Measurements from ENCODE around the gene RGR.

RGR gene

DNA sequence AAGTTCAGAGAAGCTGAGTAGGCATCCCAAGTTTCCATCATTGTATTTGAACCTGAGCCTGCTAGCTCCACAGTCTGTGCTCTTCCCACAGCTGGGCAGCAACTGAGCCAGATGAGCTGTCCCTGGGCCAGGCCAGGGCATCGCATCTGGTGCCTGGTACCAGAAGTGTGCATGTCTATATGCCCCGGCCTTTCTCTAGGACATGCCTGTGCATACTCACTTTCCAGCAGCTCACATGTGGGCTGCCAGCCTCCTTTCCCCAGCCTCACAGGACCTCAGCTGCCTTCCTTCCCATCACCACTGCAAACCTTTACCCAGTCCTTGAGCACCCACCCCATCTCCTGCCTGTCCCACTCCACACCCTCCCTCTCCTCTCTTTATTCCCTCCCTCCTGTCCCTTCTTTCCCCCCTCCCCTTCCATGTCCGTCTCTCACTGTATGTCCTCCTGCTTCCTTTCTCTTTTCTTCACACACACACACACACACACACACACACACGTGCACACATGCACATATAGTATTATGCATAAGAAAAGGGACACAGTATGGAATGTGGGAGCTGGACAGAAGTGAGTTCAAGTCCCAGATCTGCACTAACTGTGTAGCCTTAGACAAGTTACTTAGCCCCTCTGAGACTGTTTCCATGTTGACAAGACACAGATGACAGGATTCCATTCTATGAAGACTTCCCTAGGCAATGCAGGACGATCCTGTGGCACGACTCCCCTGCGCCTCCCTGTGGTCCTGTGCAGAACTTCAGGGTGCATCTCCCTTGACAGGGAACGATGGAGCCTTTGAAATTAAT, 39.6 kb upstream of the RGR start:
- no peaks in the 10 kb centered on the region for H3K36me3 ChIP-seq (ENCODE audit: insufficient read depth, low read length)
- peaks cover 23% of the 10 kb centered on the region for H3K27me3 ChIP-seq (ENCODE audit: control insufficient read depth, insufficient read depth, low read length)
- no peaks in the 10 kb centered on the region for H3K9me3 ChIP-seq (replicated peaks; ENCODE audit: low read length)
- no peak overlapping the region for H3K9ac ChIP-seq (ENCODE audit: low read depth, low read length)
- no peak overlapping the region for H3K4me2 ChIP-seq (ENCODE audit: low read length)
- H3K4me1 ChIP-seq (ENCODE audit: control insufficient read depth, insufficient read depth, low read length), result no peaks in the 10 kb centered on the region
- H3K4me3 ChIP-seq (ENCODE audit: low read length), result no peak overlapping the region

DNA sequence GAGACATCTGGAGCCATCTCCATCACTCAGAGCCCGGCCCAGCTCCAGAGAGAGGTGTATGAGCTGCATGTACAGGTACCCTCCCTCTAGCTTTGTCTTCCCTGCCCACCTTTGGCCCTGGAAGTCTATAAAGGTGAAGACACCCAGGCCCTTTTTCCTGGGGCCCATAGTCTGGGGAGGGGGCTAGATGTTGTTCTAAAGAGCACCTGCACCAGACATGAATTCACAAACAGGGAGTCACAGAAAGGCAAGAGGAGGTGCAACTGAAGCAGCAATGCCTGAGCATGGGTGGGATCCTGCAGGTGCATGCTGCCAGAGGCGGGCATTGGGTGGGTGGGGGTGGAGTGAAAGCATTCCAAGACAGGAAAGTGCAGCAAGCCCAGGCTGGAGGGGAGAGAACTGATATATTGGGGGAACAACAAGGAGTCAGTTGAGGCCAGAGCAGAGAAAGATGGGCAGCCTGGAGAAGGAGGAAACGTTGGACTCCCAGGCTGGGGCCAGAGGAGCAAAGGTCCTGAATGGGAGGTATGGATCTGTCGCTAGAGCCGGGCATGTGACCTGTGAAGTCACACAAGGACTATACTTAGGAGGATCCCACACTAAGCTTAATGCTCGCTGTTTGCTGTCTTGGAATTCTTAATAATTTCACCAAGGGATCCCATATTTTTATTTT, 38.9 kb upstream of the RGR start:
- Histone ChIP-seq H3K4me1 (ENCODE audit: control insufficient read depth, insufficient read depth, low read length) (no peaks in the 10 kb centered on the region), H3K9me3 (replicated peaks; ENCODE audit: low read length) (no peaks in the 10 kb centered on the region), H3K9ac (ENCODE audit: low read depth, low read length) (no peak overlapping the region), H3K4me3 (ENCODE audit: low read length) (no peak overlapping the region), H3K27me3 (ENCODE audit: control insufficient read depth, insufficient read depth, low read length) (peaks cover 18% of the 10 kb centered on the region), H3K4me2 (ENCODE audit: low read length) (no peak overlapping the region), H3K36me3 (ENCODE audit: insufficient read depth, low read length) (no peaks in the 10 kb centered on the region)

DNA sequence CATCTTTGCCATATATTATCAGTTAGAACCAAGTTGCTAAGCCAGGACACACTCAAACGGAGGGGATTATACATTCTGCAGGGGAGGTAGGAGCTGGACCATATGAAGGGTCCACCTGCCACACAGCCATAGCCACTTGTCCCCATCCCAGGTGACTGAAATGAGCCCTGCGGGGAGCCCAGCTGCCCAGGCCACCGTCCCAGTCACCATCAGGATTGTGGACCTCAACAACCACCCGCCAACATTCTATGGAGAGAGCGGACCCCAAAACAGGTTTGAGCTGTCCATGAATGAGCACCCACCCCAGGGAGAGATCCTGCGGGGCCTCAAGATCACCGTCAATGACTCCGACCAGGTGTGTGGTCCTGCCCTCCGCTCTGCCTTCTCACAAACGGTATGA, 36.8 kb upstream of the RGR start:
- H3K4me1 ChIP-seq (ENCODE audit: control insufficient read depth, insufficient read depth, low read length), result no peaks in the 10 kb centered on the region
- no peaks in the 10 kb centered on the region for H3K9me3 ChIP-seq (replicated peaks; ENCODE audit: low read length)

DNA sequence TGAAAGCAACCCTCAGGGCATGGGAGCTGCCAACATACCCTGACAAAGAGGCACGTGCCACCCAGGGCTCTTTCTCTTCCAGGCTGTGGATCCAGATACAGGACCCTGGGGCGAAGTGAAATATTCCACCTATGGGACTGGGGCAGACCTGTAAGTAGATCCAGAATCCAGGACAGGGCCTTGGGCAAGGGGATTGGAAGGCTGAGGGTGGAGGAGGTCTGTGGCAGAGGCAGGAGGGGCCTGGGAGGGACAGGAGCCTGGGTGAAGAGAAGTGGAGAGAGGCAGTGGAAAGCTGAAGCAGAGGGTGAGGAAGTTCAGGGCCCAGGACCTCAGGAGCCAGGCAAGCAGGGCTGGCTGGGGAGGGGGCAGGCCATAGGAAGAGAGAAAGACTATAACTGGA, 33.3 kb upstream of the RGR start:
- Histone ChIP-seq H3K36me3 (ENCODE audit: insufficient read depth, low read length) (no peaks in the 10 kb centered on the region), H3K4me1 (ENCODE audit: control insufficient read depth, insufficient read depth, low read length) (no peaks in the 10 kb centered on the region), H3K27me3 (ENCODE audit: control insufficient read depth, insufficient read depth, low read length) (peaks cover 12% of the 10 kb centered on the region), H3K9ac (ENCODE audit: low read depth, low read length) (no peak overlapping the region), H3K4me2 (ENCODE audit: low read length) (no peak overlapping the region), H3K4me3 (ENCODE audit: low read length) (no peak overlapping the region), H3K9me3 (replicated peaks; ENCODE audit: low read length) (no peaks in the 10 kb centered on the region)

More for the DNA sequence above, 36.8 kb upstream of the RGR start:
- H3K27me3 ChIP-seq (ENCODE audit: control insufficient read depth, insufficient read depth, low read length), result peaks cover 12% of the 10 kb centered on the region
- H3K4me2 ChIP-seq (ENCODE audit: low read length), result no peak overlapping the region
- no peaks in the 10 kb centered on the region for H3K36me3 ChIP-seq (ENCODE audit: insufficient read depth, low read length)
- H3K9ac ChIP-seq (ENCODE audit: low read depth, low read length), result no peak overlapping the region
- no peak overlapping the region for H3K4me3 ChIP-seq (ENCODE audit: low read length)

DNA sequence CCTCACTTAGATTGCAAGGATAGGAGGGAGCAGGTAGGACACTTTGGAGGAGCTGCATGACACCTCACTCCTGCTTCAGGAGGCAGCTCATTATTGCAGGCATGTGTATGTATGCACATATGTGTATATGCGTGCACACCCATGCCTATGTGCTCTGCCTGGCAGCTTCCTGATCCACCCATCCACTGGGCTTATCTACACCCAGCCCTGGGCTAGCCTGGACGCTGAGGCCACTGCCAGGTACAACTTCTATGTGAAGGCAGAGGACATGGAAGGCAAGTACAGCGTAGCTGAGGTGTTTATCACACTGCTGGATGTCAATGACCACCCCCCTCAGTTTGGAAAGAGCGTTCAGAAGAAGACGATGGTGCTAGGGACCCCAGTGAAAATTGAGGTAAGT, 32.8 kb upstream of the RGR start:
- Histone ChIP-seq H3K9ac (ENCODE audit: low read depth, low read length) (no peak overlapping the region), H3K9me3 (replicated peaks; ENCODE audit: low read length) (no peaks in the 10 kb centered on the region), H3K36me3 (ENCODE audit: insufficient read depth, low read length) (no peaks in the 10 kb centered on the region), H3K4me3 (ENCODE audit: low read length) (no peak overlapping the region), H3K4me1 (ENCODE audit: control insufficient read depth, insufficient read depth, low read length) (no peaks in the 10 kb centered on the region), H3K4me2 (ENCODE audit: low read length) (no peak overlapping the region), H3K27me3 (ENCODE audit: control insufficient read depth, insufficient read depth, low read length) (peaks cover 10% of the 10 kb centered on the region)

DNA sequence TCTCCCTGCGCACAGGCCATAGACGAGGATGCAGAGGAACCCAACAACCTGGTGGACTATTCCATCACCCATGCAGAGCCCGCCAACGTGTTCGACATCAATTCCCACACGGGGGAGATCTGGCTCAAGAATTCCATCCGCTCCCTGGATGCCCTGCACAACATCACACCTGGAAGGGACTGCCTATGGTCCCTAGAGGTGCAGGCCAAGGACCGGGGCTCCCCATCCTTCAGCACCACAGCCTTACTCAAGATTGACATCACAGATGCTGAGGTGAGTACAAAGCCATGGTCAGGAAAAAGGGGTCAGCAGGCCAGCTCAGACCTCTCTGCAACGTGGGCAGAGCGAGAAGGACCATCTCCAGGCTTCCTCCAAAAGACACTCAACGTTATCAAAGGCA, 31.8 kb upstream of the RGR start:
- no peaks in the 10 kb centered on the region for H3K9me3 ChIP-seq (replicated peaks; ENCODE audit: low read length)
- H3K36me3 ChIP-seq (ENCODE audit: insufficient read depth, low read length), result no peaks in the 10 kb centered on the region
- H3K9ac ChIP-seq (ENCODE audit: low read depth, low read length), result no peak overlapping the region
- H3K4me1 ChIP-seq (ENCODE audit: control insufficient read depth, insufficient read depth, low read length), result no peaks in the 10 kb centered on the region
- H3K4me2 ChIP-seq (ENCODE audit: low read length), result no peak overlapping the region
- H3K4me3 ChIP-seq (ENCODE audit: low read length), result no peak overlapping the region
- no peaks in the 10 kb centered on the region for H3K27me3 ChIP-seq (ENCODE audit: control insufficient read depth, insufficient read depth, low read length)

DNA sequence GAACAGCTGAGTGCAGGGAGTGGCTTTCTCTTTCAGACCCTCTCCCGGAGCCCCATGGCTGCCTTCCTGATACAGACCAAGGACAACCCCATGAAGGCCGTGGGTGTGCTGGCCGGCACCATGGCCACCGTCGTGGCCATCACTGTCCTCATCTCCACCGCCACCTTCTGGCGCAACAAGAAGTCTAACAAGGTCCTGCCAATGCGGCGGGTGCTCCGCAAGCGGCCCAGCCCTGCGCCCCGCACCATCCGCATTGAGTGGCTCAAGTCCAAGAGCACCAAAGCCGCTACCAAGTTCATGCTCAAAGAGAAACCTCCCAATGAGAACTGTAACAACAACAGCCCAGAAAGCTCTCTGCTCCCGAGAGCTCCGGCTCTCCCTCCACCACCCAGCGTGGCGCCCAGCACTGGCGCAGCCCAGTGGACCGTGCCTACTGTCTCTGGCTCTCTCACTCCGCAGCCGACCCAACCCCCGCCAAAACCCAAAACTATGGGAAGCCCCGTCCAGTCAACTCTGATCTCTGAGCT, 30.7 kb upstream of the RGR start:
- H3K36me3 ChIP-seq (ENCODE audit: insufficient read depth, low read length), result no peaks in the 10 kb centered on the region
- H3K4me3 ChIP-seq (ENCODE audit: low read length), result no peak overlapping the region
- no peaks in the 10 kb centered on the region for H3K9me3 ChIP-seq (replicated peaks; ENCODE audit: low read length)
- no peak overlapping the region for H3K4me2 ChIP-seq (ENCODE audit: low read length)
- H3K27me3 ChIP-seq (ENCODE audit: control insufficient read depth, insufficient read depth, low read length), result no peaks in the 10 kb centered on the region
- no peaks in the 10 kb centered on the region for H3K4me1 ChIP-seq (ENCODE audit: control insufficient read depth, insufficient read depth, low read length)
- no peak overlapping the region for H3K9ac ChIP-seq (ENCODE audit: low read depth, low read length)

DNA sequence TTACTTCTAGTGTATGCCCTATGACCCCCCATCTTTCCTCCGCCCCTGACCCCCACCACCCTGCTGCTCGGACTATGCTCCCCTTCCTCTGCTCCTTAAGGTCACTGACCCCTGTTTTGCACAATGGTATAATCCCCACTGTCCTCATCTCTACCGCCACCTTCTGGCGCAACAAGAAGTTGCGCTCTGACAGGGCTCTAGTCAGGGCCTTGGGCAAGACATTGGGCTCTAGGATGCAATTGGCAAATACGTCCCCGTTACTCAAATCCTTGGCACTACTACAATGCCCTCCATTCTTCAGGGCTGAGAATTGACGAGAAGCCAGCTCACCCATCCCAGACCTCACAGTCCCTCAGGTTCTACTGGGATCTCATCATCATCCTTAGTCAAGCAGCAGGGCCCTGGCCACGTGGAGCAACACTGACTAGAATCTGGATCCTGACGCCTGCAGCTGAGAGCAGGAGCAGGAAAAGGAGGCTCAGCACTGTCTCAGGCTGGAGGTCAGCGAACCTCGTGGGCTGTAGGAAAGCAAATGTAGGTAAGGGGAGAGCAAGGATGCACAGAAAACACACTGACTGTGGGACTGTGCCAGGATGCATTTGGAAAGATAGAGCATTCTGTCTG, 30.1 kb upstream of the RGR start:
- no peaks in the 10 kb centered on the region for H3K9me3 ChIP-seq (replicated peaks; ENCODE audit: low read length)
- H3K4me1 ChIP-seq (ENCODE audit: control insufficient read depth, insufficient read depth, low read length), result no peaks in the 10 kb centered on the region
- H3K4me2 ChIP-seq (ENCODE audit: low read length), result no peak overlapping the region
- no peaks in the 10 kb centered on the region for H3K36me3 ChIP-seq (ENCODE audit: insufficient read depth, low read length)
- no peak overlapping the region for H3K9ac ChIP-seq (ENCODE audit: low read depth, low read length)
- no peaks in the 10 kb centered on the region for H3K27me3 ChIP-seq (ENCODE audit: control insufficient read depth, insufficient read depth, low read length)
- no peak overlapping the region for H3K4me3 ChIP-seq (ENCODE audit: low read length)

DNA sequence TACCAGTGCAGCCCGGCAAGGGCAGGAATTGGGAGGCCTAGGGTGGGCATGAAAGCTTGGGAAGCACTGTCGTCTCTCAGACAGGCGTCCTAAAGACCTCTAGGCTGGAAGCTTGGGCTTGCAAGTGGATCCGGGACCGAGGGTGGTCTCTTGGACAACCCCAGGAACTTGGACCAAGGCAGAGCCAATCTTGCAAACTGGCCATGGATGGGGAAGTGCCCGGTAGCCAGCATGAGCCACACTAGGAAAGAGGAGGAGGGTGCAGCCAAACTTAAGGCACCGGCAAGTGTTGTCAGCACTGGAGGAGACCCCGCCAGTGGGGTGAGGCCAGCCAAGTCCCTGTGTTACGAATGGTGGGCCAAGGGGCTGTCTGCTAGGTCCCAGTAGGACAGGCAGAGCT, 28.0 kb upstream of the RGR start:
- Histone ChIP-seq H3K4me2 (ENCODE audit: low read length) (no peak overlapping the region), H3K4me3 (ENCODE audit: low read length) (no peak overlapping the region), H3K27me3 (ENCODE audit: control insufficient read depth, insufficient read depth, low read length) (no peaks in the 10 kb centered on the region), H3K9me3 (replicated peaks; ENCODE audit: low read length) (no peaks in the 10 kb centered on the region), H3K36me3 (ENCODE audit: insufficient read depth, low read length) (no peaks in the 10 kb centered on the region), H3K9ac (ENCODE audit: low read depth, low read length) (no peak overlapping the region), H3K4me1 (ENCODE audit: control insufficient read depth, insufficient read depth, low read length) (no peaks in the 10 kb centered on the region)

DNA sequence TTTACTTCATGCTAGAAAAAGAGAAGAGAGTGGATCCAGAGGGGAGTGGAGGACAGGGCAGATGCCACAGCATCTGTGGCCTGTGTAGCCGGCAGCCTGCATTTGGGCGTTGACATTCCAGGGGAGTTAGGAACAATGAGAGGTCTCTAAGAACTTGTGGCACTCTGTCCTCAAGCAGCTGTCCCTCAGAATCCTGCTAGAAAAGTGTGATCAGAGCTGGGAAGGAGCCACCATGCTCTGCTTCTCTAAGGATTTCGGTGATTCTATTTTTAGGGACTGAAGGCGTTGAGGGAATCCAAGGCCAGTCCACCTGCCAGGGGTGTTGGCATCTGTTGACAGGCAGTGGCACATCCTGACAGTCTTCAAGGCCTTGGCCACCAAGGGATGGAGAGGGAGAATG, 27.1 kb upstream of the RGR start:
- Histone ChIP-seq H3K9ac (ENCODE audit: low read depth, low read length) (no peak overlapping the region), H3K36me3 (ENCODE audit: insufficient read depth, low read length) (no peaks in the 10 kb centered on the region)

DNA sequence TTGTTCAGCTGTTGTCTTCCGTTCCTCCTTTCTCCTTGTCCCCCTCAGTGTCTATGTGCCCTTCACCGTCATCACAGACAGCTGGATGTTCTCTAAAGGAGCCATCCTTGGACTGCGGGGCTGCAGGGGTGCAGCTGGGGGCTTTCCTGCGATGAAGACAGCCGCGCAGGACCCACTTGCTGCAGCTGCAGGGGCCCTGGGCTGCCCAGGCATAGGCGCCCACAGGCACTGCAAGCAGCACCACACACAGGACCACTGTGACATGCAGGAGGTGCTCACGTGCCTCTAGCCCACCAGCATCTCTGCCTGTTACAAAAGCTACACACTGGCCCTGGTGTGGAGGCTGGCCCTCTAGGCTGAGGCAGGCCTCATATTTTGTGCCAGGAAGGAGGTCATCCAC, 22.9 kb upstream of the RGR start:
- Histone ChIP-seq H3K9ac (ENCODE audit: low read depth, low read length) (no peak overlapping the region), H3K4me3 (ENCODE audit: low read length) (no peak overlapping the region), H3K36me3 (ENCODE audit: insufficient read depth, low read length) (no peaks in the 10 kb centered on the region)

More for the DNA sequence above, 27.1 kb upstream of the RGR start:
- no peaks in the 10 kb centered on the region for H3K4me1 ChIP-seq (ENCODE audit: control insufficient read depth, insufficient read depth, low read length)
- no peak overlapping the region for H3K4me2 ChIP-seq (ENCODE audit: low read length)
- H3K9me3 ChIP-seq (replicated peaks; ENCODE audit: low read length), result no peaks in the 10 kb centered on the region
- H3K4me3 ChIP-seq (ENCODE audit: low read length), result no peak overlapping the region
- no peaks in the 10 kb centered on the region for H3K27me3 ChIP-seq (ENCODE audit: control insufficient read depth, insufficient read depth, low read length)

More for the DNA sequence above, 22.9 kb upstream of the RGR start:
- Histone ChIP-seq H3K27me3 (ENCODE audit: control insufficient read depth, insufficient read depth, low read length) (no peaks in the 10 kb centered on the region), H3K4me1 (ENCODE audit: control insufficient read depth, insufficient read depth, low read length) (no peaks in the 10 kb centered on the region), H3K9me3 (replicated peaks; ENCODE audit: low read length) (no peaks in the 10 kb centered on the region), H3K4me2 (ENCODE audit: low read length) (no peak overlapping the region)
